Vagina (tissue), 2 donors: ENCODE results near the gene IKBKE.

Experiments used
- CTCF ChIP-seq, 3 experiments: fragments of 450-650 bp in 2 of 3; fragments of 200-600 bp in 1 of 3; sonication (generic) in 1 of 3; IDR thresholded peaks; one replicate each; pipeline ENCODE4 v1.5.1; 2017 to 2019; ENCODE audit warnings: antibody characterized with exemption in 3 of 3, mild to moderate bottlenecking in 2 of 3, moderate library complexity in 2 of 3
- POLR2A ChIP-seq, 2 donors: fragments of 450-650 bp; IDR thresholded peaks; one replicate each; pipeline ENCODE4 v1.6.1; 2017; ENCODE audit warnings: antibody characterized with exemption in 2 of 2, mild to moderate bottlenecking in 2 of 2, moderate library complexity in 2 of 2

DNA sequence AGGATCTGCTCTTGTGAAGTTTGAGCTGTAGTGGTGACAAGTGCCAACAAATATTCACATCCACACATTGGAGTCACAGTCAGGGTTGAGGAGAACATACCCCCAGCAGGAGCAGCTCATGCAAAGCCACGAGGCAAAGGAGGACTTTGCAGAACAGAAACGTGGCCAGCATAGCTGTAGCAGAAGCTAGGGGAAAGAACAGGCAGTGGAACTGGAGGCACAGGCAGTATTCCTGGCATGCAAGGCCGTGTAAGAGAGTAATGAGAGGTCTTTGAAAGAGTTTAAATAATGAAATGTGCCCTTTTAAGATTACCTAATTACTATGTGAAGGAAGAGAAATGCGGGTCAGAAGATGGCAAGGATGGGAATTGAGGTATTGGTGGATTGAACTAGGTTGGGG lies 40.9 kb upstream of the IKBKE start:
- TF ChIP-seq CTCF (IDR thresholded peaks at IDR 0.05): no peak
- TF ChIP-seq POLR2A (IDR thresholded peaks at IDR 0.05): no peak
